HL-60 (cell line): Measurements from ENCODE around the gene CREB5.

Source experiments
- DNase-seq, 2 experiments: peaks; one replicate each; pipeline ENCODE4 v3.0.0-alpha.2; 2010 to 2020; ENCODE audit warnings: low read depth in 1 of 2, low spot score in 1 of 2
- H3K27ac ChIP-seq: fragments of 250-450 bp; sonication (Bioruptor Pico); replicated peaks from 2 replicates; pipeline ENCODE4 v1.5.1; 2020; ENCODE audit warnings: mild to moderate bottlenecking, moderate library complexity
- H3K27me3 ChIP-seq: fragments of 250-450 bp; sonication (Bioruptor Pico); 2 replicates; pipeline ENCODE4 v1.5.1; 2021; ENCODE audit warnings: mild to moderate bottlenecking, moderate library complexity; ENCODE audit not compliant: insufficient read depth, poor library complexity, severe bottlenecking
- H3K4me3 ChIP-seq: replicated peaks from 2 replicates; pipeline ENCODE4 v1.5.1; 2011; ENCODE audit warnings: mild to moderate bottlenecking, control low read depth, low read length; ENCODE audit not compliant: insufficient read depth
- CTCF ChIP-seq: IDR thresholded peaks from one replicate; pipeline ENCODE4 v1.5.1; 2011; ENCODE audit warnings: low read length, control low read depth, inconsistent platforms; ENCODE audit not compliant: insufficient read depth
- GABPA ChIP-seq: IDR thresholded peaks from 2 replicates; pipeline ENCODE4 v1.6.1; 2012; ENCODE audit warnings: low read depth
- POLR2AphosphoS5 ChIP-seq: IDR thresholded peaks from 2 replicates; pipeline ENCODE4 v1.6.1; 2012; ENCODE audit warnings: low read depth
- REST ChIP-seq: IDR thresholded peaks from 2 replicates; pipeline ENCODE4 v1.6.1; 2012; ENCODE audit warnings: low read depth; ENCODE audit not compliant: insufficient replicate concordance
- SPI1 ChIP-seq: IDR thresholded peaks from 2 replicates; pipeline ENCODE4 v1.6.1; 2012; ENCODE audit warnings: low read depth, mild to moderate bottlenecking, borderline replicate concordance

CREB5 gene

GRCh38 chr7:28588602-28589001 is 176.3 kb downstream of the CREB5 start:
- no peak overlapping the region for H3K27ac ChIP-seq
- DNase-seq: no peak
- no peaks in the 10 kb centered on the region for H3K27me3 ChIP-seq
- no peak for TF ChIP-seq CTCF
- no peak for TF ChIP-seq REST
- no peak for TF ChIP-seq GABPA
- no peak for TF ChIP-seq SPI1
- TF ChIP-seq POLR2AphosphoS5: no peak
- no peak overlapping the region for H3K4me3 ChIP-seq

GRCh38 chr7:28591041-28591674 is 178.8 kb downstream of the CREB5 start:
- H3K4me3 ChIP-seq: no peak overlapping the region
- H3K27me3 ChIP-seq: no peaks in the 10 kb centered on the region
- no peak for DNase-seq
- H3K27ac ChIP-seq: no peak overlapping the region
- no peak for TF ChIP-seq GABPA
- TF ChIP-seq POLR2AphosphoS5: no peak
- no peak for TF ChIP-seq CTCF
- TF ChIP-seq SPI1: no peak
- no peak for TF ChIP-seq REST

- Histone ChIP-seq H3K4me3 (no peak overlapping the region), H3K27ac (no peak overlapping the region), H3K27me3 (no peaks in the 10 kb centered on the region)
- no peak for TF ChIP-seq POLR2AphosphoS5
- TF ChIP-seq CTCF: no peak
- TF ChIP-seq REST: no peak
- no peak for TF ChIP-seq GABPA
- TF ChIP-seq SPI1: no peak
- no peak for DNase-seq
Measured at GRCh38 chr7:28591725-28592349, 179.5 kb downstream of the CREB5 start.
